Nephron (organoid): ENCODE results near the gene PLXNA3.
"Not testable (repeated sequence)": the region's sequence is repeated elsewhere in the genome, so short reads cannot be mapped to it uniquely, and the experiment has no call there.

Experiments
- H3K27ac Mint-ChIP-seq, 3 experiments: 2 replicates each; pipeline ENCODE4 v1.8.0; 2020; ENCODE audit warnings: mixed read lengths in 3 of 3, mild to moderate bottlenecking in 2 of 3, moderate library complexity in 1 of 3
- H3K27me3 Mint-ChIP-seq: 2 replicates; pipeline ENCODE4 v1.8.0; 2021; ENCODE audit warnings: low read depth, mild to moderate bottlenecking, moderate library complexity, mixed read lengths
- H3K36me3 Mint-ChIP-seq: 2 replicates; pipeline ENCODE4 v1.8.0; 2020; ENCODE audit warnings: low read depth, mixed read lengths
- H3K4me1 Mint-ChIP-seq: 2 replicates; pipeline ENCODE4 v1.8.0; 2020; ENCODE audit warnings: mixed read lengths
- H3K4me3 Mint-ChIP-seq, 3 experiments: 2 replicates each; pipeline ENCODE4 v1.8.0; 2020; ENCODE audit warnings: mild to moderate bottlenecking in 3 of 3, mixed read lengths in 3 of 3, moderate library complexity in 2 of 3
- H3K9me3 Mint-ChIP-seq: 2 replicates; pipeline ENCODE4 v1.8.0; 2020; ENCODE audit warnings: mixed read lengths
- TF ChIP-seq, protein P1 (sequence below), 3 experiments: fragments of 200-600 bp; sonication (generic); IDR thresholded peaks; one replicate each; pipeline ENCODE4 v1.5.0; 2021; ENCODE audit warnings: antibody characterized with exemption in 3 of 3; ENCODE audit not compliant: unreplicated experiment in 3 of 3

The PLXNA3 gene

DNA sequence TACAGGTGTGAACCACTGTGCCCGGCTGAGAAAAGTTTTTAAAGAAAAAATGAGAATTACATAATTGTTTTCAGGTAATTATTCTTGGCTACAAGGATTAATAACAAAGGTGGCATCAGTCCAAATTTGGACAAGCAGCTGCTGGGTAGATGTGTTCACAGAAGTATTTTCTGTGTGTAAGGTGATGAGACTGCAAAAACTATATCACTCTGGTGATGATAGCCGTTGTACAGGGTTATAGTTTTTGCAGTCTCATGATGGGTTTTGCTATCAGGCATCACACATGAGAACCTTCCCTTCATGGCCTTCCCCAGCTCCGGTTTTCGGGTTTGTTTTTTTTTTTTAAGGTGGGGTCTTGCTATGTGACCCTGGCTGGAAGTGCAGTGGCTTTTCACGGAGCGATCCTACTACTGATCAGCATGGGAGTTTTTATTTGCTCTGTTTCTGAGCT is 37.4 kb downstream of the PLXNA3 start:
- H3K9me3 Mint-ChIP-seq: peaks cover 6% of the 10 kb centered on the region
- H3K27me3 Mint-ChIP-seq: no peaks in the 10 kb centered on the region
- no peak overlapping the region for H3K27ac Mint-ChIP-seq
- TF ChIP-seq, protein P1, sequence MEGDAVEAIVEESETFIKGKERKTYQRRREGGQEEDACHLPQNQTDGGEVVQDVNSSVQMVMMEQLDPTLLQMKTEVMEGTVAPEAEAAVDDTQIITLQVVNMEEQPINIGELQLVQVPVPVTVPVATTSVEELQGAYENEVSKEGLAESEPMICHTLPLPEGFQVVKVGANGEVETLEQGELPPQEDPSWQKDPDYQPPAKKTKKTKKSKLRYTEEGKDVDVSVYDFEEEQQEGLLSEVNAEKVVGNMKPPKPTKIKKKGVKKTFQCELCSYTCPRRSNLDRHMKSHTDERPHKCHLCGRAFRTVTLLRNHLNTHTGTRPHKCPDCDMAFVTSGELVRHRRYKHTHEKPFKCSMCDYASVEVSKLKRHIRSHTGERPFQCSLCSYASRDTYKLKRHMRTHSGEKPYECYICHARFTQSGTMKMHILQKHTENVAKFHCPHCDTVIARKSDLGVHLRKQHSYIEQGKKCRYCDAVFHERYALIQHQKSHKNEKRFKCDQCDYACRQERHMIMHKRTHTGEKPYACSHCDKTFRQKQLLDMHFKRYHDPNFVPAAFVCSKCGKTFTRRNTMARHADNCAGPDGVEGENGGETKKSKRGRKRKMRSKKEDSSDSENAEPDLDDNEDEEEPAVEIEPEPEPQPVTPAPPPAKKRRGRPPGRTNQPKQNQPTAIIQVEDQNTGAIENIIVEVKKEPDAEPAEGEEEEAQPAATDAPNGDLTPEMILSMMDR (IDR thresholded peaks at IDR 0.05; ENCODE audit: unreplicated experiment in 3 of 3): no peak
- no peak overlapping the region for H3K4me3 Mint-ChIP-seq
- H3K36me3 Mint-ChIP-seq: no peaks in the 10 kb centered on the region
- H3K4me1 Mint-ChIP-seq: no peaks in the 10 kb centered on the region

GRCh38 chrX:154496591-154497137 is 38.6 kb downstream of the PLXNA3 start:
- not testable (repeated sequence) for H3K4me3 Mint-ChIP-seq, H3K36me3 Mint-ChIP-seq, H3K4me1 Mint-ChIP-seq, H3K27me3 Mint-ChIP-seq, H3K9me3 Mint-ChIP-seq, H3K27ac Mint-ChIP-seq

DNA sequence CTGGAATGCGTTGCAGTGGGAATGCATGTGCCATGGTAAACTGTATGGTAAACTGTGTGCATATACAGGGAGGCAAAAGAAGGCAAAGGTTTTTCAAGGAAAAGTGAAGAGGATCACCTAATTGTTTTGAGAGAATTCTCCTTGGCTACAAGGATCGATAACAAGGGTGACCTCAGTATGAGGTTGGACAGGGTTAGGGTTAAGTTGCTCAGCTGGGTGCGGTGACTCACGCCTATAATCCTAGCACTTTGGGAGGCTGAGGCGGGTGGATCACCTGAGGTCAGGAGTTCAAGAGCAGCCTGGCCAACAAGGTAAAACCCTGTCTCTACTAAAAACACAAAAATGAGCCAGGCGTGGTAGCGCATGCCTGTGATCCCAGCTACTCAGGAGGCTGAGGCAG is 43.3 kb downstream of the PLXNA3 start:
- H3K4me1 Mint-ChIP-seq, H3K27ac Mint-ChIP-seq, H3K9me3 Mint-ChIP-seq, H3K4me3 Mint-ChIP-seq, H3K36me3 Mint-ChIP-seq, H3K27me3 Mint-ChIP-seq: not testable (repeated sequence)

- H3K9me3 Mint-ChIP-seq: peaks cover 9% of the 10 kb centered on the region
- H3K4me1 Mint-ChIP-seq: no peaks in the 10 kb centered on the region
- H3K4me3 Mint-ChIP-seq: no peak overlapping the region
- H3K36me3 Mint-ChIP-seq: peaks cover 10% of the 10 kb centered on the region
- no peak overlapping the region for H3K27ac Mint-ChIP-seq
- TF ChIP-seq, protein P1 (IDR thresholded peaks at IDR 0.05; ENCODE audit: unreplicated experiment in 3 of 3): no peak
- no peaks in the 10 kb centered on the region for H3K27me3 Mint-ChIP-seq
These were observed 44.0 kb downstream of the PLXNA3 start for GRCh38 chrX:154502098-154502497.

GRCh38 chrX:154502989-154503388 is 44.9 kb downstream of the PLXNA3 start:
- Mint-ChIP-seq H3K4me3 (no peak overlapping the region), H3K4me1 (no peaks in the 10 kb centered on the region), H3K27me3 (no peaks in the 10 kb centered on the region), H3K36me3 (peaks cover 10% of the 10 kb centered on the region), H3K9me3 (peaks cover 9% of the 10 kb centered on the region), H3K27ac (no peak overlapping the region)
- TF ChIP-seq, protein P1 (IDR thresholded peaks at IDR 0.05; ENCODE audit: unreplicated experiment in 3 of 3): no peak

GRCh38 chrX:154505734-154506133 is 47.7 kb downstream of the PLXNA3 start:
- Mint-ChIP-seq H3K27ac (no peak overlapping the region), H3K27me3 (peaks cover 3% of the 10 kb centered on the region), H3K36me3 (peaks cover 26% of the 10 kb centered on the region), H3K9me3 (peaks cover 16% of the 10 kb centered on the region), H3K4me3 (no peak overlapping the region), H3K4me1 (no peaks in the 10 kb centered on the region)
- TF ChIP-seq, protein P1 (IDR thresholded peaks at IDR 0.05; ENCODE audit: unreplicated experiment in 3 of 3): no peak

DNA sequence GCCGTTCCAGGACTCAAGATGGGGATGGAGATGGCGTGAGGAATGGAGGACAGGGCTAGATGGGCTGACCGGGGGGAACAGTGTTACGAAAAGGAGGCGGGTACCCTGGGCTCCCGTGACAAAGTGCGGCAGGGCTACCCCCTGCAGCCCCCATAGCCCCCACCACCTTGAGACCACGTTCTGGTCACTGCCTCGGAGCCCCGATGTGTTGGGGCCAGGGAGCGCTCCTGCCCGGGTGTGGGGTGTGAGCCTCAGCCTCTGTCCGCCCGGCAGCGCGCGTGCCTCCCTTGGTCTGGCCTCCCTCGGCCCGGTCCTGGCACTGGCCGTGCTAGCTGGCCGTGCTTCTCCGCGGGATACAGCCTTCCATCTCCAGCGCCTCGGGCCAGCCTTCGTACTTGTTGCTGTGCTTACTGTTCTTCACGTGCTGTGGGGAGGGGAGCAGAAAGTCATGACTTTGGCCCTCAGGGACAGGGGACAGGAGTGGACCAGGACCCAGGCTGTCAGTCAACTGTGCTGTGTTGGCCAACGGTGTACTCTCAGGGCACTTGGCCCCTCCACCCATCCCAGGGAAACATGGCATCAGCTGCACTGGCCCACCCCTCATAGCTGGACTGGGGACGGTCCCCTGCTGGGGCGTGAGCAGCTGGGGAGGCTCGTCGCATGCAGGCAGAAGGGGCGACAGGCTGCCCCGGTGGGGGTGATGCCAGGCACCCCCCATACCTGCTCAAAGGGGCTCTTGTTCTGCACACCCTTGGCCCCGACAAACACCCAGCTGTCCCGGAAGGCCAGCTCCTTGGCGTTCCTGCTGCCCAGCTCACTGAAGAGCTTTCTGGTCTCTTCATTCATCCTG is 48.6 kb downstream of the PLXNA3 start:
- peaks cover 31% of the 10 kb centered on the region for H3K36me3 Mint-ChIP-seq
- H3K4me3 Mint-ChIP-seq: no peak overlapping the region
- no peaks in the 10 kb centered on the region for H3K4me1 Mint-ChIP-seq
- TF ChIP-seq, protein P1 (IDR thresholded peaks at IDR 0.05; ENCODE audit: unreplicated experiment in 3 of 3): no peak
- H3K27ac Mint-ChIP-seq: no peak overlapping the region
- H3K9me3 Mint-ChIP-seq: peaks cover 18% of the 10 kb centered on the region
- H3K27me3 Mint-ChIP-seq: peaks cover 3% of the 10 kb centered on the region
